GM19328 (cell line): ENCODE data around the gene ARHGAP28.

ENCODE experiments used
- ATAC-seq: cut with Tn5 transposase; IDR thresholded peaks from one replicate; pipeline ENCODE4 v1.9.1; 2021; ENCODE audit warnings: mild to moderate bottlenecking, moderate library complexity; ENCODE audit not compliant: unreplicated experiment

ARHGAP28 gene

DNA sequence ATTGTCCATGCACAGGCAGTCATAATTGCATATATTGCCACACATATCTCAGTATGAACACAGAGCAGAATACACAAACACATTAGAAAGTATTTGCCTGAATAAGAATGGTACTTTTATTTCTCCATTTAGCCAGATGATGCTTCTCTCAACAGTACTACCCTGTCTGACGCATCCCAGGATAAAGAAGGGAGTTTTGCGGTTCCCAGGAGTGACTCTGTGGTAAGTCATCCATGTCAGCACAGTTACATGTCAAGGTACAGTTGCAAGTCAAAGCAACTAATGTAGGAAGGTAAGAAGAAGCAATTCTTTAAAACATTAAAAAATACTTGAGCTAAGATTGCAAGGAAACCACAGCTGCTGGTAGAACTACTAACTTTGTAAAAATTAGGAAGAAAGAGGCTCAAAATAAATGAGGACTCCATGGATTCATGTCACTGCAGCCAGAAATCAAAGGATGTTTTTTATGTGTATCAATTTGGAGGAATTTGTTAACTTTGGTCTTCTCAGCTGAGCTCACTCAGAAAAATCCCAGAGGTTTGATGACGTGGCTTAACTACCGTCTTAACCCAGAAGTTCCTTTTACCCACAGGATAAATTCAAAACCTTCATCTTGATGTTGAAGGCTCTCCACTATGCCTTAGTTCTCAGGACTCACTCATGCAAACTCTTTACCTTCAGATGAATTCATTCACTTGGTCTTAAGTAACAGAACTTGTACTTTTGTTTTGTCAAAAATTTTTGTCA is 130.3 kb downstream of the ARHGAP28 start:
- no peak for ATAC-seq

DNA sequence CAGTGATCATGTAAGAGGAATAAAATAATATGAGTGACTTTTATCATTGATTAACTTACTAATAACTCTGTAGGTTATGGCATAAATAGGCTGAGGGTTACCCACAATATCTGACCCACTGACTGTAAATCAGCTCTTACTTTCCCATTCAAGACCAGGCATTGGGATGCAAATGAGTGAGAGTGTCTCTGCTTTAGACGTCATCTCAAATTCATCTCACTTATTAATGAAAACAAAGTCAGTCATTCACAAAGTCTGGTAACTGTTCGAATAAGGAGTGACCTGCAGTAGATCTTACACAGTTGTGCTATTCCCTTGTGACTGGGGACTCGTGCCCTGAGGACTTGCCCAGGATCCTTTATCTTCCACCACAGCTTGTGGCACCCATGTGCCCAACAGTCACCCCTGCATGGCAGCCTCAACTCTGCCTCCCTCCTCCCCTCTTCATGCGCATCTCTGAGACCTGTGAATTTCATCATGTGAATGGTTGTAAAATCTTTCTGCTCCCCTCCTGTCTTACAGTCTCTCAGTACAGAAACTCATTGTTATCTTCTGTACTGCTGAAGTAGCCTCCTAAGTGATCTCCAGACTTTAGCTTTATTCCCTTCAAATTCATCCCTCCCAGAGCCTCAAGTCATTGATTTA is 131.4 kb downstream of the ARHGAP28 start:
- ATAC-seq, result no peak

- ATAC-seq, result no peak
Observed at GRCh38 chr18:6865251-6865650, 135.7 kb downstream of the ARHGAP28 start.

- ATAC-seq, result no peak
Observed at GRCh38 chr18:6866552-6867085, 137.1 kb downstream of the ARHGAP28 start.

GRCh38 chr18:6868033-6868432 is 138.5 kb downstream of the ARHGAP28 start:
- no peak for ATAC-seq

- no peak for ATAC-seq
Observed at GRCh38 chr18:6871566-6871965, 142.1 kb downstream of the ARHGAP28 start.

DNA sequence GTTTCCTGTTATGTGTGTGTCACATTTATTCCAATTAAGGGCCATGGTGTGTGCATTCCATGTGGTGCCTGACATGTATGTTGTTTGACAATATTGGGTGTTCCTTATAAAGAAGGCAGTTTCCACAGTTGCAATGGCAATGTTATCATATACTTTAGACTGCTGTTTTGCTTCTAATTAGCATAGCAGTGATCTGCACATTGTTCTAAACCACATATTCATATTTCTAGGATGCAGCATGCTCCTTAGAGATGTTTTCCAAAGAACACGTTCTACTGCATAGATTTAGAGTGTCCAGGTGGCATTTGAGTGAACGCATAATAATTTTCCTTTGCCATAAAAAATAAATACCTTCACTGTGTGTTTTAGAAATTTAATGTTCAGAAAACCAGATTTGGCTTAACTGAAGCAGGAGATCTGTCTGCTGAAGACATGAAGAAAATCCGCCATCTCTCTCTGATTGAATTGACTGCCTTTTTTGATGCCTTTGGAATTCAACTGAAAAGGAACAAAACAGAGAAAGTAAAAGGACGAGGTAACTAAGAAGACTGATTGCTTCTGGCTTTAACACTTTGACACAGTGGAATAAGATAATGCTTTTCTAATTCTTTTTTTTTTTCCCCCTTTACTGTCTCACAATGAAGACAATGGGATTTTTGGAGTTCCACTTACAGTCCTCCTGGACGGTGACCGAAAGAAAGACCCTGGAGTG is 143.7 kb downstream of the ARHGAP28 start:
- ATAC-seq, result no peak

- no peak for ATAC-seq
Observed at GRCh38 chr18:6874315-6874714, 144.8 kb downstream of the ARHGAP28 start.

- ATAC-seq, result no peak
Observed at GRCh38 chr18:6875749-6876148, 146.2 kb downstream of the ARHGAP28 start.

DNA sequence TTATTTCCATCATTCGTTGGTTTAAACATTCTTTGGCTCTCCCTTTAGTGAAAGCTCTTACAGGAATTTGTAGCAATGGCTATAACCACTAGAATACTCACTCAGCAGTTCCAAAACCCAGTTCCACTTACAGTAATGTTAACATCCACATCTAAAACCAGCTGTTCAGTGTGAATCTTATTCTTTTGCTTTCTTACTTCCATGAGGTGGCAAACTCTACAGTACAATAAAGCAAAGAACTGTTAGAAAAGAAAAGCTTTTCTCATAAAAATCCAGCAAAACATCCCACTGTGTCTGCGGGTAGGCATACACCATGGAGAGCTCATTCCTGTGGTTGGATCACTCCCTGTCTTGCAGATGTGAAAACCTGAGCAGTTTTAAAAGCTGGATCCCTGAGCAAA is 147.1 kb downstream of the ARHGAP28 start:
- ATAC-seq, result no peak

- ATAC-seq, result no peak
Observed at GRCh38 chr18:6877288-6877687, 147.8 kb downstream of the ARHGAP28 start.

GRCh38 chr18:6878556-6879297 is 149.2 kb downstream of the ARHGAP28 start:
- no peak for ATAC-seq

- ATAC-seq, result no peak
Observed at GRCh38 chr18:6879508-6880195, 150.1 kb downstream of the ARHGAP28 start.

DNA sequence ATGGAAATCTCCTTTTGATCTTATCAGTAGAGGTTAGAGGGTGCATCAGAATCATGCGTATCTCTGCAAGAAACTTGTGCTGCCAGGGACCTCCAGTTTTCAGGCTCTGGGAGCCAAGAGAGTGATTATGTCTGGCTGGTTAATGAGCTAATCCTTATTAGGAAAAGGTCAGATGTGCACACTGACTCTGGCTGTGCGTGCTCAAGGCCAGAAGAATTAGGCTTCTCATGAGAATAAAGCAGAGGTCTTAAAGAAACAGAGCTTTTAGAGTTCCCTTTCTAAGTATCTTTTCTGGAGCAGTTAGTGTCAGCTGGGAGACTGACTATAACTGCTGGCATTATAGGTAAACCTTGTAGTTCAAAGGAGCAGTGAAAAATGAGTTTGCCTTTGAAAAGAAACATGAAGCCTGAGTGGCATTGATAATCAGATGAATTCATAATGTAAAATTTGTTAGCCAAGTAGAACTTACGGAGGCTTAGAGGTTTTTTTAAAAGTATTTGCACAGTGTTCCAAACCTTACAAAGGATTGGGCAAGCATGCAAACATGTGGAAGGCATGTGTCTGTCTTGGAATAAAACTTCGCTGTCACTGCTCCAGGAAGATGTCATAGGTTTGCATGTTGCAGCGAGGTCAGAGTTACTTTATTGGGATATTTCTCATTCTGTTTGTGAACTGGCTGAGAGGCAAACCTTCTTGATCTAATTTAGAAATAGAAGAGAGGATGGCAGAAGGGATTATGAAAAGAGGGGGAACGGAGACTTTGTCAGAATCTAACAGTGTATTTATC is 151.7 kb downstream of the ARHGAP28 start:
- ATAC-seq, result no peak

- ATAC-seq, result no peak
Observed at GRCh38 chr18:6882401-6882800, 152.9 kb downstream of the ARHGAP28 start.

DNA sequence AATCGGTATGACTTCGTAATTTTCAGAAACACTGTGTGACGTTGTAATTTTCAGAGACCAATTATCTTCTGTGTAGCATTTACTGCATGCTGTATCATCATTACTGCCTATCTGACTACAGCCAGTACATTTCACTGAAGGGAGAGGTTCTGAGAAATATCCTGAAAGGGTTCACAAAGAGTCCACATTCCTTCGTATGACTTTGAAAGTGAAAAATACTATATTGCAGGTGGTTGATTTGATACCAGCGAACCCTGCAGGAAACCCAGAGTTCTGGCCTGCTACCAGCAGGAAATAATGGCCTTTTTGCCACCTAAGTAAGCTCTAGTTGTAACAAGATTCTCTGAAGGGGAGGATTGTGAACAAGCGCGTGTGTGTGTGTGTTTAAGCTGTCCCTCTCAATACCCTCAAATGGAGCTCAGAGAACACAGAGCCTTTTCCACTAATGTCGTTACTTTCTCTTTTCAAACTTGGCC is 155.5 kb downstream of the ARHGAP28 start:
- no peak for ATAC-seq

- no peak for ATAC-seq
Observed at GRCh38 chr18:6885992-6886796, 156.7 kb downstream of the ARHGAP28 start.

DNA sequence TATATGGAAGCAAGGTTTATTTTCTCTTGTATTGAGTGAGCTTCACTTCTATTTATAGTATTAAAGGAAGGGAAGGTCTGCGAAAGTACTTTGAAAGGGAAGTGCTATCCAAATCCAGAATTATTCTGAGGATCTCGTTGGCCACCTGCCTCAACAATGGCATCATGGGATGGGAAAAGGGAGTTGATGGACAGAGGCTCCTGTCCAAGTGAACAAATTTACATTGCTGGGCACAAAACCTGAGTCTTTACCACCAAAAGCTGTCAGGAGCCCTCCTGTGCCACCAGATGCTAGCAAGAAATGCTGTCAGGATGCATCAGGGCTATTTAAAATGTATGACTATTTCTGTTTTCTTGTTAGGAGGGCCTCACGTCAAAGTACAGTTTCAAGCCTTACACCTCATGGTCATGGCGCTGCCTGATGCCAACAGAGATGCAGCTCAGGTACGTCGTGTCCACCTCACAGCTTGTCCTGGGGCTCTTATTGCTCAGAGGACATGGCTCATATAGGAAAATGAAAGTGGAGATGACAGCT is 157.3 kb downstream of the ARHGAP28 start:
- ATAC-seq, result no peak
